22Rv1 (cell line): ENCODE data around the gene TRIM63.
"Not testable (repeated sequence)": the region's sequence is repeated elsewhere in the genome, so short reads cannot be mapped to it uniquely, and the experiment has no call there.

Experiments used
- H3K27ac ChIP-seq: fragments of 450-650 bp; 2 replicates; pipeline ENCODE4 v1.5.1; 2017
- ZFX ChIP-seq: fragments of 450-650 bp; IDR thresholded peaks from 2 replicates; pipeline ENCODE4 v1.6.1; 2017; ENCODE audit warnings: antibody characterized with exemption, borderline replicate concordance
- TF ChIP-seq, protein P1 (sequence below): fragments of 450-650 bp; IDR thresholded peaks from 2 replicates; pipeline ENCODE4 v1.5.1; 2017; ENCODE audit warnings: mild to moderate bottlenecking

The TRIM63 gene

GRCh38 chr1:26094677-26095383, 27.4 kb upstream of the TRIM63 start:
- no peak for TF ChIP-seq ZFX
- TF ChIP-seq, protein P1, sequence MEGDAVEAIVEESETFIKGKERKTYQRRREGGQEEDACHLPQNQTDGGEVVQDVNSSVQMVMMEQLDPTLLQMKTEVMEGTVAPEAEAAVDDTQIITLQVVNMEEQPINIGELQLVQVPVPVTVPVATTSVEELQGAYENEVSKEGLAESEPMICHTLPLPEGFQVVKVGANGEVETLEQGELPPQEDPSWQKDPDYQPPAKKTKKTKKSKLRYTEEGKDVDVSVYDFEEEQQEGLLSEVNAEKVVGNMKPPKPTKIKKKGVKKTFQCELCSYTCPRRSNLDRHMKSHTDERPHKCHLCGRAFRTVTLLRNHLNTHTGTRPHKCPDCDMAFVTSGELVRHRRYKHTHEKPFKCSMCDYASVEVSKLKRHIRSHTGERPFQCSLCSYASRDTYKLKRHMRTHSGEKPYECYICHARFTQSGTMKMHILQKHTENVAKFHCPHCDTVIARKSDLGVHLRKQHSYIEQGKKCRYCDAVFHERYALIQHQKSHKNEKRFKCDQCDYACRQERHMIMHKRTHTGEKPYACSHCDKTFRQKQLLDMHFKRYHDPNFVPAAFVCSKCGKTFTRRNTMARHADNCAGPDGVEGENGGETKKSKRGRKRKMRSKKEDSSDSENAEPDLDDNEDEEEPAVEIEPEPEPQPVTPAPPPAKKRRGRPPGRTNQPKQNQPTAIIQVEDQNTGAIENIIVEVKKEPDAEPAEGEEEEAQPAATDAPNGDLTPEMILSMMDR, result no peak
- no peak overlapping the region for H3K27ac ChIP-seq

- no peak for TF ChIP-seq ZFX
- TF ChIP-seq, protein P1, result no peak
Observed at GRCh38 chr1:26094076-26094669, 26.7 kb upstream of the TRIM63 start.

GRCh38 chr1:26093569-26093968, 26.1 kb upstream of the TRIM63 start:
- not testable (repeated sequence) for H3K27ac ChIP-seq

More at GRCh38 chr1:26094076-26094669, 26.7 kb upstream of the TRIM63 start:
- H3K27ac ChIP-seq, result no peak overlapping the region

DNA sequence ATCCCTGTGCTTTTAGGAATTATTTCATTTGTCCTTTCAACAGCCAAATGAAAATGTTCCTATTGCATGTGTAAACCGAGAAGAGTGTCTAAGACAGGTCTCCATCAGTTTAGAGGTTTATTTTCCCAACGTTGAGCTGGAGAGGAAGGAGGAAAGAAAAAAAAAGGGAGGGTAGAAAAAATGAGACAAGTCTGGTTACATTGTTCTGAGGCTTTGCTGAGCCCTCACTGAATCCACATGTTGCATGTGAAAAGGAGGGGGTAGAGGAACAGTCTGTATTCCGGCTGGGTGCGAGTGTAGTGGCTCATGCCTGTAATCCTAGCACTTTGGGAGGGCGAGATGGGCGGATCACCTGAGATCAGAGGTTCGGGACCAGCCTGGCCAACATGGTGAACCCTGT, 25.0 kb upstream of the TRIM63 start:
- no peak overlapping the region for H3K27ac ChIP-seq
- no peak for TF ChIP-seq ZFX
- TF ChIP-seq, protein P1, result no peak

DNA sequence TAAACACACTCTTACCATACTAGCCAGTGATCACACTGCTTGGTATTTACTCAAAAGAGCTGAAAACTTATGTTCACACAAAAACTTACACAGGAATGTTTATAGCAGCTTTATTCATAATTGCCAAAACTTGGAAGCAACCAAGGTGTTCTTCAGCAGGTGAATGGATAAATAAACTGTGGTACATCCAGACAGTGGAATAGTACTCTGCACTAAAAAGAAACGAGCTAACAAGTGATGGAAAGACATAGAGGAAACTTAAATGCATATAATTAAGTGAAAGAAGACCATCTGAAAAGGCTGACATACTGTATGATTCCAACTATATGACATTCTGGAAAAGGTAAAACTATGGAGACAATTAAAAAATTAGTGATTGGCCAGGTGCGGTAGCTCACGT, 23.5 kb upstream of the TRIM63 start:
- TF ChIP-seq, protein P1, result no peak
- no peak for TF ChIP-seq ZFX
- no peak overlapping the region for H3K27ac ChIP-seq

DNA sequence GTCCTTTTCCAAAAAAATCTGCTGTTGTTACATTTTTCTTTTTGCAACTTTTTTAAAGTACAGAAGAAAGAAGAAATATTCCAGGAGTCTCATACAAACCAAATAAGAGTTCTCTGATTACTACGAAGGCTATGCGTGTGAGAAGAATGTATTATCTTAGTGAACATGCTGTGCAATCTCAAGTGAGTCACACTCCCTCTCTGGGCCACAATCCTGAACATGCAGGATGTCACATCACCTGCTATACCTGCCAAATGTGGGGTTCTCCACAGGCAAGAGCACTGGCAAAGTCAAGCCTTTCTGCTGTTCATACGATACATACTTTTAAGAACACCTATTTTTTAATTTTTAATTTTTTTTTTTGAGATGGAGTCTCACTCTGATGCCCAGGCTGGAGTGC, 21.7 kb upstream of the TRIM63 start:
- TF ChIP-seq, protein P1, result no peak
- no peak for TF ChIP-seq ZFX
- no peak overlapping the region for H3K27ac ChIP-seq

DNA sequence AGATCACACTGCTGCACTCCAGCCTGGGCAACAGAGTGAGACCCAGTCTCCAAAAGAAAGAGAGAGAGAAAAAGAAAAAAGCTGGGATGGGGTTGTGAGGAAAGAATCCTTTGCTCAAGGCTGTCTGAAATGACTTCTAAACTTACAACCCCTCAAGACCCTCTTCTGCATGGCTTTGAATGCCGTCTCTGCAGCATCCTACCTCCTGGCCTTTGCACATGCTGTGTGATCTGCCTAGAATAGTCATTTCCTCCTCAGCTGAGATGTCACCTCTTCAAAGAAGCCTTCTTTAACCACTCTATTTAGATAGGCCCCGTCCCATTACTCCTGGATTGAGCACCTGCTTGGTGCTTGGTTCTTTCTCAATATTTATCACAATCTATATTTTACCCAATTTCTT, 17.4 kb upstream of the TRIM63 start:
- TF ChIP-seq ZFX, result no peak
- TF ChIP-seq, protein P1, result no peak
- no peak overlapping the region for H3K27ac ChIP-seq
